ENCODE measurements around the gene EXD3. TPM values are rescaled to one million over a fixed set of nuclear protein-coding genes. Genes with fewer than 3 reads are reported as not detected.
"Not testable (repeated sequence)": the region's sequence is repeated elsewhere in the genome, so short reads cannot be mapped to it uniquely, and the experiment has no call there.

The EXD3 gene
- total RNA-seq, 3 donors from 2014 or later = 39.4 to 56.7 (median 40.1) TPM

GRCh38 chr9:137342482-137342881 lies 80.5 kb downstream of the EXD3 start:
- no peaks in the 10 kb centered on the region for H3K36me3 ChIP-seq (ENCODE audit: low read depth)
- H3K4me1 ChIP-seq (ENCODE audit: low read depth) = no peaks in the 10 kb centered on the region
- ATAC-seq = no peak
- no peak overlapping the region for H3K4me3 ChIP-seq
- no peak for DNase-seq
- TF ChIP-seq CTCF (IDR thresholded peaks at IDR 0.05) = no peak
- H3K9me3 ChIP-seq = peaks cover 5% of the 10 kb centered on the region
- intact Hi-C loops (cut with DNase I, micrococcal nuclease) = no loop called here

- intact Hi-C loops (cut with DNase I, micrococcal nuclease) = no loop called here
- no peak for TF ChIP-seq CTCF (IDR thresholded peaks at IDR 0.05)
- no peak overlapping the region for H3K4me3 ChIP-seq
- DNase-seq (no peak), ATAC-seq (no peak)
- no peaks in the 10 kb centered on the region for H3K36me3 ChIP-seq (ENCODE audit: low read depth)
- no peaks in the 10 kb centered on the region for H3K9me3 ChIP-seq
- no peaks in the 10 kb centered on the region for H3K4me1 ChIP-seq (ENCODE audit: low read depth)
These were observed 81.7 kb downstream of the EXD3 start for GRCh38 chr9:137341227-137341626.

GRCh38 chr9:137339908-137340462 lies 83.0 kb downstream of the EXD3 start:
- H3K4me1 ChIP-seq (ENCODE audit: low read depth); intact Hi-C loops (cut with DNase I, micrococcal nuclease); H3K9me3 ChIP-seq; H3K4me3 ChIP-seq; DNase-seq; ATAC-seq; H3K36me3 ChIP-seq (ENCODE audit: low read depth): not testable (repeated sequence)

GRCh38 chr9:137339045-137339907 lies 83.7 kb downstream of the EXD3 start:
- Histone ChIP-seq H3K36me3 (ENCODE audit: low read depth) (no peaks in the 10 kb centered on the region), H3K4me3 (no peak overlapping the region), H3K9me3 (no peaks in the 10 kb centered on the region), H3K4me1 (ENCODE audit: low read depth) (no peaks in the 10 kb centered on the region)
- DNase-seq (no peak), ATAC-seq (no peak)
- intact Hi-C loops (cut with DNase I, micrococcal nuclease) = no loop called here
- no peak for TF ChIP-seq CTCF (IDR thresholded peaks at IDR 0.05)

GRCh38 chr9:137336735-137337134 lies 86.2 kb downstream of the EXD3 start:
- no peak for DNase-seq
- no peak overlapping the region for H3K4me3 ChIP-seq
- no peak for TF ChIP-seq CTCF (IDR thresholded peaks at IDR 0.05)
- H3K36me3 ChIP-seq (ENCODE audit: low read depth) = no peaks in the 10 kb centered on the region
- intact Hi-C loops (cut with DNase I, micrococcal nuclease) = no loop called here
- ATAC-seq = no peak
- H3K9me3 ChIP-seq = no peaks in the 10 kb centered on the region
- no peaks in the 10 kb centered on the region for H3K4me1 ChIP-seq (ENCODE audit: low read depth)

DNA sequence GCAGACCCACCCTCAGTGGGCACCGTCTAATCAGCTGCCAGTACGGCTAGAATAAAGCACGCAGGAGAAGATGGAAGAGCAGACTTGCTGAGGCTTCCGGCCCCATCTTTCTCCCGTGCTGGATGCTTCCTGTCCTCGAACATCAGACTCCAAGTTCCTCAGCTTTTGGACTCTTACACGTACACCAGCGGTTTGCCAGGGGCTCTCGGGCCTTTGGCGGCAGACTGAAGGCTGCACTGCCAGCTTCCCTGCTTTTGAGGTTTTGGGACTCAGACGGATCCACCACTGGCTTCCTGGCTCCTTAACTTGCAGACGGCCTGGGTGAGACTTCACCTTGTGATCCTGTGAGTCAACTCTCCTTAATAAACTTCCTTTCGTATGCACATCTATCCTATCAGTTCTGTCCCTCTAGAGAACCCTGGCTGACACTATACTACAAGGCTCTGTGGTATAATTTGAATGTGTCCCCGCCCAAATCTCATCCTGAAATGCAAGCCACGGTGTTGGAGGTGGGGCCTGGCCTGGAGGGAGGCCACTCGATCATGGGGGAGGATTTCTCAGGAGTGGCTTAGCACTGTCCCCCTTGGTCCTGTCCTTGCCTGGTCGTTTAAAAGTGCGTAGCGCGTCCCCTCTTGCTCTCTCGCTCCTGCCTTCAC lies 89.8 kb downstream of the EXD3 start:
- TF ChIP-seq CTCF (IDR thresholded peaks at IDR 0.05) = no peak
- Histone ChIP-seq H3K4me3 (no peak overlapping the region), H3K9me3 (peaks cover 1% of the 10 kb centered on the region), H3K4me1 (ENCODE audit: low read depth) (no peaks in the 10 kb centered on the region), H3K36me3 (ENCODE audit: low read depth) (peaks cover 2% of the 10 kb centered on the region)
- ATAC-seq = no peak
- DNase-seq = no peak
- intact Hi-C loops (cut with DNase I, micrococcal nuclease) = no loop called here

All from mucosa of descending colon (tissue), 3 donors.